HUDEP-2 (cell line): ENCODE data around the gene BARD1.
"Not testable (repeated sequence)": the region's sequence is repeated elsewhere in the genome, so short reads cannot be mapped to it uniquely, and the experiment has no call there.

Experiments used
- DNase-seq, 76 experiments: peaks; one replicate each; lab custom pipeline; 2025; ENCODE audit not compliant: unreplicated experiment in 76 of 76; lab: John Stamatoyannopoulos, UW

BARD1 gene

DNA sequence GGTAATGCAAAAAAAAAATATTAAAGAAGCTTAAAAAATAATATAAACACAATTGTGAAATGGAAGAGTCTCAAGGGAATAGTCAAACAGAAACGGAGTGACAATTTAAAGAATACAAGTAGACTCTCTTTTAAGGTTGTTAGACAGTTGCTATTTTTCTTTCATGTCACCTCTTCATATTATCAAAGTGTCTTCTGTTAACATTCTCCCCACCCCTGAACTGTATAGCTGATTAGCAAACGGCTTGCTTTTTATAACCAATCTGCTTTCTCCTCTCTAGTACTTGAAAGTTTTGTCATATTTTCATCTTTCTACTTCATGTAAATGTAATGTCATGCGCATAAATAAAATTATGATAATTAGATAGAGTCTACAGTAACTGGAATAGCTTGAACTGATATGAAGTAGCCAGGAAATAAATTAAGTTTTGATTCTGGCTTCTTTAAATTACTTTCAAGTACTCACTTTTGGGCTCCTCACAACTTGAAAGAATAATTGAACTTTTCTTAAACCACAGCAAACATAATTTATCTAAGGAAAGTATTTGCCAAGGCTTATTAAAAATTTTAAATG lies 37.0 kb downstream of the BARD1 start:
- DNase-seq = peak in 8 of 76 experiments; percentile 3 to 41 (median 23)

- no peak for DNase-seq
Observed at GRCh38 chr2:214765180-214765579, 44.3 kb downstream of the BARD1 start.

- no peak for DNase-seq
Observed at GRCh38 chr2:214753455-214753854, 56.0 kb downstream of the BARD1 start.

DNA sequence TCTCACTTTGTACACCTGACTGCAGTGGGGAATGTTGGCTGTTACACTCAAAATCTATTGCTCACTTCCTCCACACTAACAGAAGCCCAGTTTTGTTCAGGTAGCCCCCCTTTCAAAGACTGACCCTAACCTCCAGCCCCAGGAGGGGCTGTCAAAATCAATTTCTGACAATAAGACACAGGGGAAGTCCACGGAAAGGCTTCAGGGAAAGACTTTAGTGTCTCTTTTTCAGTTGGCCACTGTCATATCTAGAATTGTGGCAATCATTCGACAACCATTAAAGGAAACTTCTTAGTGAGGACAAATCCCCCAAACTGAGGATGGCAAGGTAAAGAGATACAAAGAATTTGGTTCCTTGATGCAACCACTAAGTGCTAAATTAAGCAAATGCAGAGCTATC lies 59.0 kb downstream of the BARD1 start:
- no peak for DNase-seq

GRCh38 chr2:214747992-214748391 lies 61.5 kb downstream of the BARD1 start:
- no peak for DNase-seq

DNA sequence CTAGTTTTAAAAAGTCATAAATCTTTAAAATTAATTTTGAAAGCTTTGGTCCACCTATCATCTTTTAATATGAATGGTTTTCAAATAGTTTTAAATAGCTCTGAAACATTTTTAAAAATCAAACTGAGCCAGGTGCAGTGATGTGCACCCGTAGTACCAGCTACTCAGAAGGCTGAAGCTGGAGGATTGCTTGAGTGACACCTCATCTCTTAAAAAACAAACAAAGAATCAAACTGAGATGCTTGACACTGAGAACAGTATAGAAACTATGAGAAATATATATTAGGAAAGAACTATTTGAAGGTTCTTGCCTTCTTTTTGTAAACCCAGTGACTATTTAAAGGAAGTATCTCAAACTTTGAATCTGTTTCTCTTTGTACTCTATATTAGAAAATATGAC lies 67.4 kb downstream of the BARD1 start:
- DNase-seq = no peak

- no peak for DNase-seq
Observed at GRCh38 chr2:214740867-214741395, 68.6 kb downstream of the BARD1 start.

DNA sequence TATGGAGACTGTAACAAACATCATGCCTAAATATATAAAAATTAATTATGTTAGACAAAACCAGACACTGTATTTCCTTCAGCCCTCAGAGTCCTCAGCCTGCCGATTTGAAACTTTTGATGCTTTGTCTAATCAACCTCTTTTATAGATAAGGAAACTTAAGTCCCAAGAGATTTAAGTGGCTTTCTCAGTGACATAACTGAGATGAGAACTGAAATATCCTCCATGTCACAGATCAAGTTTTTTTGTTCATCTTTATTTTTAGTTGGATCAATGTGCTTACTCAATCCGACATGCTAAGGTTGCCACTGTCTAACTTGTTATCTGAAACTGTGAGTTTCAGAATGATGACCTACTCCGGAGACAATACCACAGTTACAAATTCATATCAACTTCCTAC lies 72.3 kb downstream of the BARD1 start:
- DNase-seq = no peak

GRCh38 chr2:214730800-214731407 lies 78.6 kb downstream of the BARD1 start:
- no peak for DNase-seq

GRCh38 chr2:214730248-214730647 lies 79.2 kb downstream of the BARD1 start:
- no peak for DNase-seq

DNA sequence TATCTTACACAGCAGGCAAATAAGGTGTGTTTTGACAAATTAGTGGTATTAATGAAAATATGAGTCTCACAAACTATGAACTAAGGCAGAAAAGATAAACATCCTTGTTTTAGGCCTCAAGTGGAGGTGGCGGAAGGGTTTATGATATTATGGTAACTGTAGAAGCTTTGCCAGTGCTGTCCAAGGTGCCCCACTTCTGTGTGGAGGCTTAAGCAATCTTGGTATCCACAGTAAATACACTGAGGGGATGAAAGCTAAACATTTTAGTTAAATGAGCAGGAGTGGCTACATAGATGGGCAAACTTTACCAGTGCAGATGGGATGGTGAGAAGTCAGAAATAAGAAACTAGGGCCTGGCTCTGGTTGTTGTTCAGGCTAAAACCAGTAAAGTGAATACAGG lies 84.7 kb downstream of the BARD1 start:
- no peak for DNase-seq

GRCh38 chr2:214717837-214718236 lies 91.6 kb downstream of the BARD1 start:
- DNase-seq = not testable (repeated sequence)

- no peak for DNase-seq
Observed at GRCh38 chr2:214716811-214717560, 92.5 kb downstream of the BARD1 start.

- no peak for DNase-seq
Observed at GRCh38 chr2:214715025-214715424, 94.5 kb downstream of the BARD1 start.

DNA sequence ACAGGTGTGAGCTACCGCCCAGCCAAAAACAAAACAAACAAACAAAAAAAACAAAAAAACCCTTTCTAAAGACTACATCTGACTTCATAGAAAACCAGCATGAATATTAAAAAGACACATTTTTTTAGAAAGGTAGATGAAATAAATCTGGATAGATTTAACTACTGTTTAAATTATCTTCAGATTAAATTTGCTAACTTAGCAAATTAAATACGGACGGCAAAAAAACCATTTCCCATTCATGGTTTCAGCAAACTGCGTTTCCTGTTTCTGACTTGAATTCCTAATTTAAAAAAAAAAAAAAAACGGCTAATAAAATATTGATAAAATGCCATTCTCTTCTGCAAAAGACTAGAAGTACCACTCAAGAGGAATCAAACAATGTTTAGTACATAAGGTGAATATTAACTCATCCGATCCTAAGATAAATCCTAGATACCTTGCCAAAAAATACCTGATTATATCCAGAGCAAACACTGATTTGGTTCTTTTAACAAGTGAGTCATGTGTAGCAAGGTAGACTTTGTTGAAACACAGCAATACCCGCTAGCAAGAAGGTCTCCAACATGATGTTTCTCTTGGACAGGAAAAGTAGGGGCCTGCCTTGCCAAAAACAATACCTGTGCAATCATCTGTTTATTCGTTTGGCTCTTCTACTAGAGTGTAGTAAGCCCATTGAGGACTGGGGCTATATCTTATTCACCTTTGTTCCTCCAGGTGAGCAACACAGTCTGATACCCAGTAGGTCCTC lies 96.2 kb downstream of the BARD1 start:
- no peak for DNase-seq

DNA sequence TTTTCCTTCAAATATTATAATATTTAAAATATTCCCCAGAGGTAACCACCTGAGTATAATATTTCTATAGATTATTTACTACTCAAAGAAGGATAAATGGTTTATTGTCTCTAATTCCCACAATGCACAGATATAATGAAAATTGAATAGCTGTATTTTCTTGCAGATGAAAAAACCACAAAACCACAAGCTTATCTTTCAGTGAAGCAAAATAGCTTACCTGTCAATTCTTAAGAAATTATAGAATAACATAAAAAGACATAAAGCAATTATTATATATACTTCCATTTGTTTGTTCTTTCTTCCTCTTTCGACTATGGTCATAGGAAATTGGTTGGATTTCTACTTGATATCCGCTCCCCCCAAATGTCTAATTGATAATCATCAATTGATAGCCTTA lies 98.8 kb downstream of the BARD1 start:
- DNase-seq = no peak

GRCh38 chr2:214706986-214707385 lies 102.5 kb downstream of the BARD1 start:
- peak in 2 of 76 experiments; percentile 1 to 5 for DNase-seq

GRCh38 chr2:214699236-214699635 lies 110.2 kb downstream of the BARD1 start:
- no peak for DNase-seq

DNA sequence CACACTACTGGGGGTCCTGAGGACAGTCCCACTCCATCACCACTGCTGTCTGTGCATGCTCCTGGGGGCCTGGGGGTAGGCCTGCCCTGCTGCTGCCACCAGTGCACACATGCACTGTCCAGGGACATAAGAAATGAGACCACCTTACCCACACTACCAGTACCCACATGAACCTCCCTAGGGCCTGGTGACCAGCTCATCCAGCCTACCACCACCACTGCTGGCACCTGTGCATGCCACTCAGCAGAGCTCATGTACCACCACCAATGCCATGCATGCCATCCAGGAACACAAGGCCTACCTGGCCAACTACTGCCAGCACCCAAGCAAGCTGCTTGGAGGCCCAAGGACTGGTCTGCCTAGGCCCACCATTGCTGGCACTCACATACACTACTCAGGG lies 112.8 kb downstream of the BARD1 start:
- DNase-seq = no peak

DNA sequence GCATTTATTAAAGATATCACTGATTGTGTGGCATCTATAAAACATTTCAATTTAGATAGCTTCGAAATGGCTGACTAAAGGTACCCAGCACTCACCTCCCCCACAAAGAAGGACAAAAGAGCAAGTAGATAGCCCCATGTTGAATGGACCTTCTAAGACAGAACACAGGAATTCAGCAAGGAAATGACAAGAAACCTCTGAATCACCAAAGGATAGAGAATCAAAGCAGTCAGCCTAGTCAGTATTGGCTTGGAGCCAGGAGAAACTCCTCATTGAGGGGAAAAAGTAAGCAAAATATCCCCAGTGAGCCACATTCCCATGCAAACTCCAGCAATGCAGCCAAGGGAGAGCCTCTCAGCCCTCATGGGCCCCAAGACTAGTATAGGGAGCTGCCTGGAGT lies 113.7 kb downstream of the BARD1 start:
- no peak for DNase-seq

DNA sequence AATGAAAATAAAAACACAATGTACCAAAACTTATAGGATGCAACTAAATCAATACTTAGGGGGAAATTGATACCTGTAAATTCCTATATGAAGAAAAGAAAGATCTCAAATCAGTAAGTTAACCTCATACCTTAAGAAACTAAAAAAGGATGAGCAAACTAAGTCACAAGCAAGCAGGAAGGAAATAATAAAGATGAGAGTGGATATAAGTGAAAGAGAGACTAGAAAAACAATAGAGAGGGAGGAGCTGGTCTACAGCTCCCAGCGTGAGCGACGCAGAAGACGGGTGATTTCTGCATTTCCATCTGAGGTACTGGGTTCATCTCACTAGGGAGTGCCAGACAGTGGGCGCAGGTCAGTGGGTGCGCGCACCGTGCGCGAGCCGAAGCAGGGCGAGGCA lies 125.9 kb downstream of the BARD1 start:
- not testable (repeated sequence) for DNase-seq
